ENCODE results near the gene CYLD. TPM values are rescaled to one million over a fixed set of nuclear protein-coding genes. Genes with fewer than 3 reads are reported as not detected.
A peak's percentile ranks its signal among the peaks of the same experiment; 100 is the strongest.

CYLD gene
- total RNA-seq, 1 experiment from 2014 or later = 8.3 TPM

DNA sequence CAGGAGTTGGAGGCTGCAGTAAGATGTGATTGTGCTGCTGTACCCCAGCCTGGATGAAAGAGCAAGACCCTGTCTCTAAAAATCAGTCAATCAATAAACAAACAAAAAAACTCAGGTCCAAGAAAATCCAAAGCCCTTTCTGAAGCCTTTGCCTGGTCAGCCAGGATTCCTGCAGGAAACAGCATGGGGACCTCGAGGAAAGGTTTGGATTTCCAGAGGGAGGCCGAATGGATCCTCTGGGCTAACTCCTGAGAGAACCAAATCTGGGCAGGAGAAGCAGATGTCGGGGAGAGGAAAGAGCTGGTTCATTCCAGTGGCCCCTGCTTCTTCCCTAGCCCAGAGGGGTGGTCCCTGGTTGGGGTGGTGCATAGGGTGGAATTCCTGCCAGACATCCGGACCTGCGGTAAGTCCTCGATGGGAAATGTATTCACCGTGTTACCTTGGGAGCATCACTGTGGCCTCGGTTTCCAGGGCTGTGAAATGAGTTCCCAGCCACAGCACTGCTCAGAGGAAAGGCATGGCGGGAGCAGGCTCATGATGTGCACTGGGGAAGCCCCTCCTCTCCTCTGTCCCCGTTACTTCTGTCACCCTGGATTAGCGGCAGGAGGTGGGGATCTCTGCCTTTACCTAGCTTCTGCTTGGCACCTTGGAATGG lies 75.1 kb downstream of the CYLD start:
- DNase-seq = no peak
- no peaks in the 10 kb centered on the region for H3K36me3 ChIP-seq

DNA sequence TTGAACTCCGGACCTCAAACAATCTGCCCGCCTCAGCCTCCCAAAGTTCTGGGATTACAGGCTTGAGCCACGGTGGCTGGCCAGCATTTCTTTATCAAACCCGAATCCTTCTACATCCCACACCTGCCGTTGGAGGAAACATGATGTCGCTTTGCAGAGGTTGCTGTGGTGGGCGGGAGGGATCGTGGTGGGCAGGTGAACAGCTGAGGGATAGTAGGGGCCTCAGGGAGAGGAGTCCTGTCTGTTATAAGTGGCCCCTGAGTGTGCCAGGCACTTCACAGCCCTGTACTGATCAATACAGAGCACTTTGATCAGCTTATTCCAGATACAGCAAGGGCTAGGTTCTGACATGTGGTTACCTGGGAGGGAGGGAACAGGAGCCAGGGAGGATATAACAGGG lies 76.5 kb downstream of the CYLD start:
- Histone ChIP-seq H3K36me3 (no peaks in the 10 kb centered on the region), H3K4me3 (no peak overlapping the region), H3K27me3 (no peaks in the 10 kb centered on the region), H3K9me3 (no peaks in the 10 kb centered on the region)
- DNase-seq = no peak

More for the DNA sequence above, 75.1 kb downstream of the CYLD start:
- Histone ChIP-seq H3K27me3 (no peaks in the 10 kb centered on the region), H3K4me3 (no peak overlapping the region), H3K9me3 (no peaks in the 10 kb centered on the region)

DNA sequence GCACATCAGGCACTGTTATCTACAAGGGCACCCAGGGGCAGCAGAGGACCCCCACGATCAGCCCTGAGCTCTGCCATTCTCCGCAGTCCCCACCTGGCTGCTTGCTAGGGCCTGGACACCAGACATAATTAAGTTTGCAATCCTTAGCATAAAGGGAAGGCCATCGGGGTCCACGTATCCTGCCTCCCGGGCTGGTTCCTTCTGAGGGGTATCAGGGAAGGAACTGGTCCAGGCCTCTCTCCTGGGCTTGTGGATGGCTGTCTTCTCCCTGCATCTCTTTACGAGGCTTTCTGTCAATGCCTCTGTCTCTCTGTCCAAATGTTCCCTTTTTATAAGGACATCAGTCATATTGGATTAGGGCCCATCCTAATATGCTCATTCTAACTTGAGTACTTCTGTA lies 77.8 kb downstream of the CYLD start:
- Histone ChIP-seq H3K27me3 (no peaks in the 10 kb centered on the region), H3K4me3 (no peak overlapping the region), H3K36me3 (no peaks in the 10 kb centered on the region), H3K9me3 (no peaks in the 10 kb centered on the region)
- DNase-seq = no peak

DNA sequence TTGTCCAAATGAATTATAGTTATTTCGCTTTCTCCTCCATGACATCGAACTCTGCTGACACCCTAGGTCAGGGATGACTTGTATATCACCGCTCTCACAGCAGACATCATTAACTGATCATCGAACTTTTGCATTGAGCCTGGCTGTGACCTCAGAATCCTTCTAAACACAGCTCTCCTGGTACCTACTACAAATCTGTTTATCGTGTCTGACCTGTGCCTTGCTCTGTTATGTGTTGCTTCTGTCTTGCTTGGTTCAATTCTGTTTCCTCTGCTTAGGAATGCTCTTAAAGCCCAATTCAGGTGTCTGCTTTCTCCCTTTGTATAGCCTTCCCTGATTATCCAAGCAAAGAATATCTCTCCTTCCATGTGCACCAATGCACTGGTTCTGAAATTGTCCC lies 78.3 kb downstream of the CYLD start:
- no peak for DNase-seq
- H3K27me3 ChIP-seq = no peaks in the 10 kb centered on the region
- no peak overlapping the region for H3K4me3 ChIP-seq
- no peaks in the 10 kb centered on the region for H3K9me3 ChIP-seq
- no peaks in the 10 kb centered on the region for H3K36me3 ChIP-seq

DNA sequence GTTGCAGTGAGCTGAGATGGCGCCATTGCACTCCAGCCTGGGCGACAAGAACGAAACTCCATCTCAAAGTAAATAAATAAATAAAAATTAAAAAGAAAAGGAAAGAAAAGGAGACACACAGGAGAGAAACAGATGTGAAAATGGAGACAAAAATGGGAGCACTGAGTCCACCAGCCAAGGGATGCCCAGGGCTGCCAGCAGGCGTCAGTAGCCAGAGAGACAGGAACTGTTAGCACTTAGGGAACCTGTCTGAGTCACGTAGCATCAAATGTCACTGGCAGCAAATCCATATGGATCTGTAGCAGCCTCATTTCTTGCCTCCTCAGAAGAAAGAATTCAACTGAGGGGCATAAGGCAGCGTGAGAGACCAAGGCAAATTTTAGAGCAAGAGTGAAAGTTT lies 79.7 kb downstream of the CYLD start:
- H3K36me3 ChIP-seq = no peaks in the 10 kb centered on the region
- H3K4me3 ChIP-seq = no peak overlapping the region
- no peaks in the 10 kb centered on the region for H3K9me3 ChIP-seq
- no peaks in the 10 kb centered on the region for H3K27me3 ChIP-seq
- peak; percentile 4 for DNase-seq

DNA sequence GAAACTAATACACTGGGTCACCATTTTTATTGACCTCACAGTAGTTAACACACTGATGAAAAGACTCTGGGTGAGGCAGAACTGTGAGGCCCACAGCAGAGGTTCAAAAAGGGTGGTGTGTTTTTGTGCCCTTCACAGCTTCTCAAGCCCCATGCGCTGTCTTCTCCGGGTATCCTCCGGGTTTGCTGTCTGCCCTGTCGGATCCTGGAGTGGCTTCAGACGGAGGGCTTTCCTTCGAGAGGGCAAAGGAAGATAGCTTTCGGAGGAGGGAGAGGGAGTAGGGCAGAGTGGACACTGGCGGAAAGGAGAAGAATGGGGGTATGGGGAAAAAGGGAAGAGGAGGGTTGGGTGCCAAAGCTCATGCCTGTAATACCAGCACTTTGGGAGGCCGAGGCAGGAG lies 80.8 kb downstream of the CYLD start:
- Histone ChIP-seq H3K9me3 (no peaks in the 10 kb centered on the region), H3K27me3 (no peaks in the 10 kb centered on the region), H3K4me3 (no peak overlapping the region), H3K36me3 (no peaks in the 10 kb centered on the region)
- DNase-seq = no peak

DNA sequence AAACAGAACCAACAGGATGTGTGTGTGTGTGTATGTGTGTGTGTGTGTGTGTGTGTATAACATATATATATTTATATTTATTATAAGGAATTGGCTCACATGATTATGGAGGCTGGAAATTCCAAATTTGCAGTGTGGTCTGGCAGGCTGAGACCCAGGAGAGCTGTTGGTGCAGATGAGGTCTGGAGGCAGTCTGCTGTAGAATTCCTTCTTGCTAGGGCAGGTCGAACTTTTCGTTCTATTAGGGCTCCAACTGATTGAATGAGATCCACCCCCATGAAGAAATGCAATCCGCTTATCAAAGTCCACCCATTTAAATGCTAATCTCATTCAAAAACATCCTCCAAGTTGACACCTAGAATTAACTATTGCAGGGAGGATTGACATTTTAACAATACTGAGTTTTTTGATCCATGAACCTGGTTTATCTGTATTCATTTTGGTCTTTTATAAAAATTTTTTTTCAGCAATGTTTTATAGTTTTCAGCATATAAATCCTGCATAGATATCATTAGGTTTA lies 85.0 kb downstream of the CYLD start:
- H3K9me3 ChIP-seq = no peaks in the 10 kb centered on the region
- H3K27me3 ChIP-seq = no peaks in the 10 kb centered on the region
- no peak overlapping the region for H3K4me3 ChIP-seq
- no peak for DNase-seq
- H3K36me3 ChIP-seq = no peaks in the 10 kb centered on the region

DNA sequence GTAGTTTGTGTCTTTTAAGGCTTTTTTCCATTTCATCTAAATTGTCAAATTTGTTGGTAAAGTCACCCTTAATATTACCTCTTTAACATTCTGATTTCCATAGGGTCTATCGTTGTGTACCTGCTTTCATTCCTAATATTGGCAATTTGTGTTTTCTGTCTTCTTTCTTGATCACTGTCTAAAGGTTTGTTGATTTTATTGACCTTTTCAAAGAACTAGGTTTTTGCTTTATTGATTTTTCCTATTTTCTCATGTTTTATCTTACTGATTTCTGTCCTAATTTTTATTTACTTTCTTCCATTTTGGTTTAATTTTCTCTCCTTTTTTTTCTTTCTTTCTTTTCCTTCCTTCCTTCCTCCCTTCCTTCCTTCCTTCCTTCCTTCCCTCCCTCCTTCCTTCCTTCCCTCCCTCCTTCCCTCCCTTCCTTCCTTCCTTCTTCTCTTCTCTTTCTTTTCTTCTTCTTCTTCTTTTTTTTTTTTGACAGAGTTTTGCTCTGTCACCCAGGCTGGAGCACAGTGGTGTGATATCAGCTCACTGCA lies 86.3 kb downstream of the CYLD start:
- Histone ChIP-seq H3K9me3 (no peaks in the 10 kb centered on the region), H3K4me3 (no peak overlapping the region), H3K36me3 (no peaks in the 10 kb centered on the region), H3K27me3 (no peaks in the 10 kb centered on the region)
- DNase-seq = no peak

DNA sequence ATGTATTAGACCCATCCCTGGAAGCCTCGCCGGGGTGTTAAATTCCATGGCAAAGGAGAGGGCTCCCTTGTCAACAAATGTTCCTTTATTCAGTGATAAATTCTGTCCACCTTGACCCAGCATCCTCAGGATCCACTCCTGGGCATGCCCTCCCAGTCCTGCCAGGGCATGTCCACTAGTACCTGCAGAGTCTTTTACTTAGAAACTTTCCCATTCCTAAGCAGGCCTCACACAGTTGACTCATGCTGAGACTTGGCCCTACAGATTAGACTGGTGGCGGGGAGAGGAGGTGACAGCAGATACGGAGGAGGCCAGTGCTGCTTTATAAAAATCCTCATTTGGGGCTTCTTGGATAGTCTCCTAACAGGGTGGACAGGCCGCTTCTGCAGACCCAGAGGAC lies 88.8 kb downstream of the CYLD start:
- H3K9me3 ChIP-seq = no peaks in the 10 kb centered on the region
- no peak for DNase-seq
- no peaks in the 10 kb centered on the region for H3K27me3 ChIP-seq
- no peak overlapping the region for H3K4me3 ChIP-seq
- H3K36me3 ChIP-seq = no peaks in the 10 kb centered on the region

DNA sequence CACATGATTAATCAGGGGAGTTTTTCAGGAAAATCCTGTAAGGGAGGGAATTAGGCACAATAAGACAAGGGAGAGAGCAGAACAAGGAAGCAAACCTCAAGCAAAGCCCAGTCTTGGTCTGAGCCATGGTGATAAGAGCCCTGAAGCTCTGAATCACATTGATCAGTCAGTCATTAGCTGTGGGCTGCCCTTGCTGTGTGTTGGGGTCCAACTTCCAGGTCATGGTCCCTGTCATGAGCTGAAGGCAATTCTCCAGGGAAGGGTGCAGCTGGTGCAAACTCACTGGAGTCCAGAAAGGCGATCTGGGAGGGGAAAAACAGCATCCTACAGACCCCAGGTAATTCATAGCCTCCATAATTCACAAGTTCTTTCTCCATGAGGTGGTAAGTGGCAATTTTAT lies 89.9 kb downstream of the CYLD start:
- no peak overlapping the region for H3K4me3 ChIP-seq
- no peak for DNase-seq
- no peaks in the 10 kb centered on the region for H3K36me3 ChIP-seq
- no peaks in the 10 kb centered on the region for H3K9me3 ChIP-seq
- H3K27me3 ChIP-seq = no peaks in the 10 kb centered on the region

DNA sequence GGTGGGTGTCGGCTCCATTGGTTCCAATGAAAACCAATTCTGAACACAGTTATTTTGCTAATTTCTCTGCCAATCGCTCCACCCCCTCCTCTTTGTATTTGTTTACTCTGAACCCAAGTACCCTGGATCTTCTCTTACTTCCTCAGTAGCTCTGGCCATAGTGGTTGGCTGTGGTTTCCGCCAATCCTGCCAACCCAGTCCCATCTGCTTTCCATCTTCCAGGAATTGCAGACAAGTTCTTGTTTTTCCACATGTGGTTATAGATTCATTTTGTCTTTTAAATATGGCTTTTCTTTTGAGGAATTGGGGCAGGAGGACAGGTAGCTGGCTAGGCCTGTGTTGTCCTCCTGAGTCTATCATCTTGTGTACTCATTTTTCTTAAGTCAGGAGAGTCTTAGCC lies 92.0 kb downstream of the CYLD start:
- Histone ChIP-seq H3K4me3 (no peak overlapping the region), H3K36me3 (no peaks in the 10 kb centered on the region), H3K27me3 (no peaks in the 10 kb centered on the region), H3K9me3 (no peaks in the 10 kb centered on the region)
- DNase-seq = no peak

DNA sequence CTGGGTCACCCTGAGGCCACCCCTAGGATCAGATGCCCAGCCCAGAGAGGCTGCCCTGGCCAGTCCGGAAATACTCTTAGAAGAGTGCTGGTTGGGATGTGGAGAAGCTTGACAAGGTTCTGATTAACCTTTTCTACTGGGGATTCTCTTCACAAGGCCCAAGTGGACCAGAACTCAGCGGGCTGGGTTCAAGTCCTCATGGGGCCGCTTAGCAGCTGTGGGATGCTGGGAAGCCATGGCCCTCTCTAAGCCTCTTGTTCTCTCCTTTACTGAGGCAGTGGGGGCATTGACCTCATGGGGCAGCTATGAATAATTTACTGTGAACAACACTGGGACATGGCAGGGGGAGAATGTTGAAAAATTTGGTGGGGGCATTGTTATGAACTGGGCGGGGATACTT lies 92.8 kb downstream of the CYLD start:
- no peaks in the 10 kb centered on the region for H3K36me3 ChIP-seq
- no peak for DNase-seq
- H3K4me3 ChIP-seq = no peak overlapping the region
- no peaks in the 10 kb centered on the region for H3K27me3 ChIP-seq
- H3K9me3 ChIP-seq = no peaks in the 10 kb centered on the region

DNA sequence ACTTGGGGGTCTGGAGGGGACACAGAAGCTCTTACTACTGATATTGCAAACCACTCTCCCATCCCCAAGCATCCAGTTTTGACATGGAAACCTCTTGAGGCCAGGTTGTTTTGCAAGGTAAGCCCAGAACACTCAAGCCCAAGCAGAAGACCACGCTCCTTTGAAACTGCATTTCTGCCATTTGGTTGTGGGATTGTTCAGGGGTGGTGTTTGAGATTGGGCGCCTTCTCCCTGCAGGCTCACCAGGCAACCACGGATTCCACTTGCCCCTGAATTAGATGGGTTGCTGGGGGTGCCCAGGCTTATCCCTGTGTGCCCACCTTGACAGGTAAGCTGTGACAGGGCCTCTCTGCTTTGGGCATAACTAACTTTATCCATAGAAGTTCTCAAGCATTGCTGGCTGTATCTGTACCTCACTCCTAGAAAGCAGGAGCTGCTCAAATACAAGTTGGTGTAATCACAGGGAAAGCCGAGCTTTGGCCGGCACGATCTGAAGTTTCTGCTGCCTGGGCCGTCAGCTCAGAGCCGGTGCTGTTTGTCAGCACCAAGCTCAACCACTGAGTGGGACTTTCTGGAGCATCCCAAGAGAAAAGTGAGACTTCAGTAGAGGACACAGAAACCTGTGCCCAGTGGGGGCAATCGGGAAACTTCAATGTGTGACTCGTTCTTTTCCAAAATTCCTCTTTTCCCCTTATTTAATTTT lies 93.6 kb downstream of the CYLD start:
- no peaks in the 10 kb centered on the region for H3K36me3 ChIP-seq
- no peak for DNase-seq
- H3K4me3 ChIP-seq = no peak overlapping the region
- no peaks in the 10 kb centered on the region for H3K9me3 ChIP-seq
- H3K27me3 ChIP-seq = no peaks in the 10 kb centered on the region

DNA sequence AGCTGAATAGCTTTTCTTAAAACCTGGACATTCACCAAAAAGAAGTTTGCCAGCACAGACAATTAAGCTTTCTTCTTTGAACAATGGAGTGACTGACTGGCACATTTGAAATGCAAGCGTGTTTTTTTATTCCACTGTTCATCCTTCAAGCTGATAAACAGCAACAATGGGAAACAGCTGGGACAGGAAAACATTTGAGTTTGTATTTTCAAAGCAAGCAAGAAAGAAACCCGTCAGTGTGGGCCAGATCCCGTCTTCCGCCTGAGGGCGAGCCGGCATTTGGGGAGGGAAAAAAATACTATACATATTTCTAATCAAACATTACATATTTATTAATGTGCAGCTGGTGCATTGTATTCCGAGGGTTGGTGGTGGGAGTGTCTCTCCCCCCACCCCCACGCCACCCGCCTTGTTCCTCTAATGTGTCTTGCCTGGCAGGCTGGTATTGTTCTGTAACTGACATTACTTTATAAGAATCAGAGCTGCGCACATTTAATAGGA lies 94.3 kb downstream of the CYLD start:
- no peak overlapping the region for H3K4me3 ChIP-seq
- H3K9me3 ChIP-seq = no peaks in the 10 kb centered on the region
- no peaks in the 10 kb centered on the region for H3K36me3 ChIP-seq
- no peaks in the 10 kb centered on the region for H3K27me3 ChIP-seq
- no peak for DNase-seq

DNA sequence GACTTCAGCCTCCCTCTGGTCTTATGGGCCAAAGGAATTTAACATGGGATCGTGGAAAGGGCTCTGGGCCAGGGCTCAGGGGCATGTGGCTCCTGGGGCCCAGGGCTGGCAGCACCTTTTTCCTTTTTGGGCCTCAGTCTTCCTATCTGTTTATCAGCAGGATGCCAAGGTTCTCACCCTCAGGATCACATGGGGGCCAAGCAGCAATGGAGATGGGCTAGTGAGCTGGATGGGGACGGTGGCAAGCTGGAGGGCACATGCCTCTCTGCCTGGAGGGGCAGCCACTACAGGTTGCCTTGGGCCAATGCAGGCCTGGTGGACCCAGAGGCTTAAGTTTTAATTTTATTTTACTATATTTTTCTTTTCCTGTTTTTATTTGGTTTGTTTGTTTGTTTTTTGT lies 95.4 kb downstream of the CYLD start:
- Histone ChIP-seq H3K27me3 (no peaks in the 10 kb centered on the region), H3K4me3 (no peak overlapping the region), H3K36me3 (no peaks in the 10 kb centered on the region), H3K9me3 (no peaks in the 10 kb centered on the region)
- DNase-seq = no peak

DNA sequence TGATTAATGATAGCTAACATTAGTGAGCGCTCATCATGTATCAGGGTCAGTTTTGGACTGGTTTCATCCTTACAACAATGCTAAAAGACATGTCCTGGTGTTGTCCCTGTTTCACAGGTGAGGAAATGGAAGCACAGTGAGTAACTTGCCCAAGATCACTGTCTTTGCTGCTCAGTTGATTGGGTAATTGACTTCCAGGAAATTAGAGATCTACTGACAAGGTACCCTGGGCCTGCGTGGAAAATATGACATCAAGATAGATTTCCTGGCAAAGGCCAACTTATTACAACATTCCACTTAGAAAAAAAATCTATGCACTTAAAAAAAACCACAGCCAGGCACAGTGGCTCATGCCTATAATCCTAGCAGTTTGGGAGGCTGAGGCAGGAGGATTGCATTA lies 96.3 kb downstream of the CYLD start:
- no peaks in the 10 kb centered on the region for H3K27me3 ChIP-seq
- H3K4me3 ChIP-seq = no peak overlapping the region
- no peaks in the 10 kb centered on the region for H3K36me3 ChIP-seq
- no peaks in the 10 kb centered on the region for H3K9me3 ChIP-seq
- DNase-seq = no peak

DNA sequence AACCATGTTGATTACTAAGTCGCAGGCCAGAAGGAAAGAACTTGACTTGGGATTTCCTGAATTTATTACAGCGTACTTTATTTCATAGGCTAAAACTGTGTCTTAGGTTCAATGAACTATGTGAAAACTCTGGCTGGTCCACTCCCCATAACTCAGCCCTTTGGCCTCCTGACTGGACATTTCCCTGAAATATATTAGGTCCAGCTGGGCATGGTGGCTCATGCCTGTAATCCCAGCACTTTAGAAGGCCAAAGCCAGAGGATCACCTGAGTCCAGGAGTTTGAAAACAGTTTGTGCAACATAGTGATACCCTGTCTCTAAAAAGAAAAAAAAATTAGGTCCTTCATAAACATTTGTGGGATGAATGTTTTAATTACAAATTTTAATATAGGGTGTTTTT lies 97.0 kb downstream of the CYLD start:
- no peak for DNase-seq
- no peaks in the 10 kb centered on the region for H3K9me3 ChIP-seq
- no peak overlapping the region for H3K4me3 ChIP-seq
- no peaks in the 10 kb centered on the region for H3K36me3 ChIP-seq
- no peaks in the 10 kb centered on the region for H3K27me3 ChIP-seq

DNA sequence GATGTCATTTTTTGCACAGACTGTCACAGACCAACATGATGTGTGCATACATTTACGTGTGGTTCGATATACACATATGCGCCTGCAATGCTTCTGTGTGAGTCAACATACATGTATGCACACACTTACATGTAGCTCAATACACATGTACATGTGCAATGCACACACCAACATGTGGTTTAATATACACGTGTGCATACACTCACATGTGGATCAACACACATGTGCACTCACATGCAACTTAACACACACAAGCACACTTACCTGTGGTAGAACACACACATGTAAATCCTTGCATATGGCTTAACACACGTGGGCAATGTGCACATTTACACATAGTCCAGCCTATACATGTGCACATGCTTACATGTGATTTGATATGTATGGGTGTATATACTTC lies 97.5 kb downstream of the CYLD start:
- H3K4me3 ChIP-seq = no peak overlapping the region
- H3K36me3 ChIP-seq = no peaks in the 10 kb centered on the region
- H3K27me3 ChIP-seq = no peaks in the 10 kb centered on the region
- no peak for DNase-seq
- no peaks in the 10 kb centered on the region for H3K9me3 ChIP-seq
